NCI-H1417 (cell line): ENCODE data around the gene LRRC74B.
"Not testable (repeated sequence)": the region's sequence is repeated elsewhere in the genome, so short reads cannot be mapped to it uniquely, and the experiment has no call there.

Experiments
- DNase-seq, 3 experiments: peaks; one replicate each; lab custom pipeline; 2025; lab: John Stamatoyannopoulos, UW

LRRC74B gene

DNA sequence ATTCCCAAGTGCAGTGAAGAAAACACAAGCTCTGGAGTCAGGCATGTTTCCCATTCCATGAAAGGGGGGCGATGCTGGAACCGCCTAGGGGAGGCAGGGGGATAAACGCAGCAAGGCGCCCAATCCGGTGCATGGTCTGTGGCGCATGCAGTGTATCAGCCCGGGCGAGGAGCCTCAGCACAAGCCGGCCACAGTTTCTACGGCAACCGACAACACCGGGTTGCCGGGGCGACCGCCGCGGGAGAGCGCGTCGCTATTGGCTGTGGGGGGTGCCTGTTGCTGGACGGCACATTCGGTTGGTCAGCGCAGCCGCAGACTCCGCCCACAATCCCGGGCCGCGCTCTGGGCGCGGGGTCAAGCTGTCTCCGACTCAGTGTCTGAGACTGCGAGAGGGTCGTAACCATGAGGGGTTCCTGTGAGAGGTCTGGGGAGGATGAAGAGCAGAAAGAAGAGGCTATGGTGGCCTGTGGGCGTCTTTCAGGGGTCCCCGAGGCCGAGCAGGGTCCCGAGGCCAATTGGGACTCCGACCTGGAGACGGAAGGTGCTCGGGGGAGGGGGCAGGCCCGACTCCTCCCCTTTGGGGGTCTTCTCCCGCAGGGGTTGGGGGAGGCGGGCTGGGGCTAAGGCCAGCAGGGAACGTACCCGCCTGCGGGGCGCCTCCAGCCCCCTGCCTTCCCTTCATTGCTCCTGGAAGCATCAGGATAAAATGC, at the start of gene LRRC74B:
LRRC74B (plus strand) TSS at position 362 of the 710 bp plus-strand sequence; CDS start at position 403, 41 bp downstream.
- peak; percentile 85 to 93 (median 87) for DNase-seq

- no peak for DNase-seq
Measured at GRCh38 chr22:20996031-20996410, 49.7 kb upstream of the LRRC74B start.

DNA sequence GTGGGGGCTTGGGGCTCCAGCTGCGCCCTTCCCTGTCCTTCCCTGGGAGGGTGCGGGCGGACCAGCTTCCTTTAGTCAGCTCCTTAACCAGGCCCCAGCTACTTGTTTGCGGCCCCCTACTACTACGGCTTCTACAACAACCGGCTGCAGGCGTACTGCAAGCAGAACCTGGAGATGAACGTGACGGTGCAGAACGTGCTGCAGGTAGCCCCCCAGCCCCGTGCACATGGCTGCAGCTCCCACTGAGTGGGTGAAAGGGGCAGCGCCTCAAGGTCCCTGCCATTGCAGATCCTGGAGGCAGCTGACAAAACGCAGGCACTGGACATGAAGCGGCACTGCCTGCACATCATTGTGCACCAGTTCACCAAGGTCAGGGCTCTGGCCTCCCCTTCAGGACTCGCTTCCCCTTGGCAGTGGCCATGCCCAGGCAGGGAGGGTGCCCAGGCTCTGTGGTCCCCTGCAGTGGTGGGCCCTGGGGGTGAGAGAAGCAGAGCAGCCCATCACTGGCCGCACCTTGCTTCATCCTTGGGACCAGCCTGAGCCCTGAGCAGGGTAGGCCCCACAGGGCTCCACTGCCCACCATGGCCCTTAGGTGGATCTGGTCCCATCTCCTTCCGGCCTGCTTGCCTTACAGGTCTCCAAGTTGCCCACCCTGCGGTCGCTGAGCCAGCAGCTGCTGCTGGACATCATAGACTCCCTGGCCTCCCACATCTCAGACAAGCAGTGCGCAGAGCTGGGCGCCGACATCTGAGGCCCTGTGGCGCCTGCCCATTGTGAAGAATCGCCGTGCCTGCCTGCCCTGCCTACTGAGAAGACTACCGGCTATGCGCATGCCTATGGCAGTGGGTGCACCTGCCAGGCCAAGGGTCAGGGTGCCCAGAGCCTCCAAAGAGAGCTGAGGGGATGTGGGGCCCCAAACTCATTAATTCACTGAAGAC, 48.9 kb upstream of the LRRC74B start:
- no peak for DNase-seq

GRCh38 chr22:20997536-20998257, 48.0 kb upstream of the LRRC74B start:
- DNase-seq, result no peak

DNA sequence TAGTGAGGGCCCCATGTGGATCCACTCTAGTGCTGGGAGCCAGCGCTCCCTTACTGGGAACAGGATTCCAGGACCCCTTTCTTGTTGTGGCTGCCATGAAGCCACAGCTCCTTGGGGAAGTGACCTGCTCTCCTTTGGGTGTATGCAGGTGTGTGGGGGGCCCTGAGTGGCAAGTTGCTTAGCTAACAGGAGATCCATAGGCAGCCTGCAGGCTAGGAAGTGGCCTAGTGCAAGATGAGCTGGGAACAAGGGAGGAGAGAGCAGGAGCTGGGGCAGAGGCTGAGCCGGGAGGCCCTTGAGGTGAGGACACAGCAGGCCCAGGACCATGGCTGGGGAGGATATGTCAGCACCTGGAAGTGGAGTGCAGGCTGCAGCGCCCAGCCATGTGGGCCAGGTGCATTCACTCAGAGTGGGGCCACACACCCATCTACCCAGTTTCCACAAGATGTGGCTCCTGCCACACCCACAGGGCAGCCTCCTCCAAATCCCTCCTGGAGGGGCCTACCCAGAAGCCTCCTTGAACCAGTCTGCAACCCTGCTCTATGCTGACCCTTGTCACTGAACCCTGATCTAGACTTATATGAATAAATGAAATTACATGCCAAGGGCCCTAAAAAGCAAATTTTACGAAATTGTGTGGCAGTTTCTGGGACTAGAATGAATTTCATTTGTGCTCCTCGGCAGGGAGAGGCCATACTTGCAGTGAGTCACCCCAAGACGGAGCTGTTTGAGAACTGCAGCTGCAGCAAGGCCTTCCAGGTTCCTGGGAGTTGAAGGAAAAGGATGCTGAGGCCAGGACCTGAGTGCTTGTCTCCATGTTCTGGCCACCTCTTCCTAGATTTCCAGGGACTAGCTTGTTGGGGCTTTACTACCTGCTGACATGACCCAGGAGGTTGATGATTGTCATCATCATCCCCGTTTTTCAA, 47.1 kb upstream of the LRRC74B start:
- DNase-seq, result peak in 1 of 3 experiments; percentile 6

DNA sequence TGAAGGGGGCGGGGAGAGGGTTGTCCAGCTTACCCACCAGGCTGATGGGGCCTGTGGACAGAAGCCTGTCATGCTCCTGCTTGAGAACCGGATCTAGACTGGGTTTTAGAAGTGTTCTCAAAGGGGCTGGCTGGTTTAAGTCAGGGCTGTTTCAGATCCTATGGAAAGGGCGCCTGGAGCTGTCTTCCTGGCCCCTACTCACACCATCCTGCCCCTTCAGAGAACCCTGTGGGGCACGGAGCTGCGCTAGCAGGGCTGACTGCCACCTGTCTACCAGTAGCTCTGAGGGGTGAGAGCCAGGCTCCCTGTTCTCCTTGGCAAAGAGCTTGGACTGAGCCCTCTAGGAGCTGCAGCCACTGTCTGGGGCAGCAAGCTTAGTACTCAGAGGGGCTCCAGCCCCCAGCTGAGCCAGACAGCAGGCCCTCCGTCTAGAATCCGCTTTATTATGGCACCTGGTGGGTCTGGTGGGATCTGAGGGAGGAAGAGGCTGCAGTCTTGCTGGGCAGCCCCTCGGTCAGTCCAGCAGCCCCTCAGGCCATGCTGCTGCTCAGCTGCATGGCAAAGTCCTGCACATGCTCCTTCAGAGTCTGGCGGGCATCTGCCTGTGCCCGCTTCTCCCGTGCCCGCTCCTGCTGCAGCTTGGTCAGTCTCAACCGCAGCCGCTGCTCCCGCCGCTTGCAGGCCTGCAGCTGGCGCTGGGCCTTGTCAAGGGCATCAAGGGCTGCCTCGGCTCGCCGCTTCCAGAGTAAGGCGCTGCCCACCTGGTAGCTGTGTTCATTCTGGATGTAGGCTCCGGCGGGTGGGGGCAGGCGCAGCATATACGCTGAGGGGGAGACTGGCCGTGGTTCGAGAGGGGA, 46.2 kb upstream of the LRRC74B start:
- DNase-seq, result no peak

DNA sequence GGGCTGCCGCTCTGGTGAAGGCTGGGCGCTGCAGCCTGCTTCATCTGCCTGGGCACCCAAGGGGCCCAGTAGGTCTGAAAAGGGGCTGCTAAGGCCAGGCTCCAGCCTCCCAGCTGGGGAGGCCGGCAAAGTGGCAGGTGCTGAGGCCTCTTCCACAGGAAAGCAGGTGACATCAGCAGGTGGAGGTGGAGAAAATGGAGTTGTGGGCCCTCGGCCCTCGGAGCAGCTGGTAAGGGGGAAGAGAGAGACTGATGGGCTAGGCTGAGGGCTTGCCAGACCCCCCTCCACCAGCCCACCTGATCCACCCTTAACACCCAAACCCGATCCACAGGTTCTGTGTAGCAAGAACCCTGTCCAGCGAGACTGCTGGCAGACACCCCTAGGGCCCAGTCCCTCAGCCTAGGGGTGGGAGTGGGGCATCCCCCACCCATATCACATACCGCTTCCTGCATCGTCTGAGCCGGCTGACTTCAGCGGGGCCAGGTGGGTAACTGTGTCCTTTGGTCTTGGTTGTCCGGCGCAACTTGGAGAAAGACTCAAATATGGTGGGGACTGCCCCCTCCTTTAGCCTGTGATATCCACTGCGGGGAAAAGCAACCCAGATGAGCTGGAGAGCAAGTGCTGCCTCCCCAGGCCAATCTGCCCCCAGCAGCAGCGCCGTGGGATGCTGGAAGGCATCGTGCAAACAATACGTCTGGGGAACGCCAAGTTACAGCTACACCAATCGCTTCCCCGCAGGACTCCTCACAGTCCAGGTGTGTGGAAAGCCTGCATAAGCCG, 45.3 kb upstream of the LRRC74B start:
- DNase-seq, result peak in 2 of 3 experiments; percentile 32 to 52

- peak in 1 of 3 experiments; percentile 52 for DNase-seq
Measured at GRCh38 chr22:21000987-21001600, 44.7 kb upstream of the LRRC74B start.

GRCh38 chr22:21001601-21002325, 44.0 kb upstream of the LRRC74B start, which contains the start of gene THAP7:
Gene THAP7 (minus strand): TSS chr22:21002118. CDS start chr22:21001911, 207 bp downstream.
- peak; percentile 90 to 96 (median 92) for DNase-seq

- peak in 1 of 3 experiments; percentile 5 for DNase-seq
Measured at GRCh38 chr22:21003782-21004181, 42.0 kb upstream of the LRRC74B start.

- not testable (repeated sequence) for DNase-seq
Measured at GRCh38 chr22:21009208-21009607, 36.5 kb upstream of the LRRC74B start.

DNA sequence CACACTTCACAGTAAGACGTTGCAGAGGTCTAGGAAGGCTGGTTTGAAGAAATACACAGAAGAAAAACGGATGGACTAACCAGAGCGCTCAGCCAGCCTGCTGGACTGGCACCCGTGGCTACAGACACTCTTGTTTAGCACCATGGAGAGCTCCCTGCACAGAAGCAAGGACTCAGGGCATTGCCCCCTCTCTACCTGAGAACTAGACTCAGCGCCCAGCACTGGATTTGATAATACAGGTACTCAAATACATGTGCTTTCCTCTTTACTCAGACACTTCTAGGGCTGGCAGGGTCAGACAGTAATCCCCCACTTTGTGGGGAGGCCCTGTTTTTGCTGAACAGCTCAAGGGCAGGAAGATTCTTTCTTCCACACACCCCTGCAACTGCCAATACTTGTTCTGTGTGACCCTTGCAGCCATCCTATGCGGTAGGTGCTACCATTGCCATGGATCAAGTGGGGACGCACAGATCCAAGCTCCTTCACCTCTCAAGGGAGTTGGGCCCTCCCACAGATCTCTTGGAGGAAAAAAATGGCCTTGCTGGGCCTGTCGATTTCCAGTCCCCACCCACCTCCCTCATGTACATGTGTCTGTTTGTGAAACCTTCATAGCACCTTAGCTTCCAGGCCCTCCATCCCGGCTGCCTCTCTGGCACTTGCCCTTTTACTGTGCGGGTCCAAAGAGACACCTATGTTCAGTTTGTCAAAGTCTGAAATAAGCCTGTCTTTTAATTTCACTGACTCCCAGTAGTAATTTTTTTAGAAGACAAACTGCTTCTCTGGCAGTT, 35.9 kb upstream of the LRRC74B start:
- DNase-seq, result no peak

DNA sequence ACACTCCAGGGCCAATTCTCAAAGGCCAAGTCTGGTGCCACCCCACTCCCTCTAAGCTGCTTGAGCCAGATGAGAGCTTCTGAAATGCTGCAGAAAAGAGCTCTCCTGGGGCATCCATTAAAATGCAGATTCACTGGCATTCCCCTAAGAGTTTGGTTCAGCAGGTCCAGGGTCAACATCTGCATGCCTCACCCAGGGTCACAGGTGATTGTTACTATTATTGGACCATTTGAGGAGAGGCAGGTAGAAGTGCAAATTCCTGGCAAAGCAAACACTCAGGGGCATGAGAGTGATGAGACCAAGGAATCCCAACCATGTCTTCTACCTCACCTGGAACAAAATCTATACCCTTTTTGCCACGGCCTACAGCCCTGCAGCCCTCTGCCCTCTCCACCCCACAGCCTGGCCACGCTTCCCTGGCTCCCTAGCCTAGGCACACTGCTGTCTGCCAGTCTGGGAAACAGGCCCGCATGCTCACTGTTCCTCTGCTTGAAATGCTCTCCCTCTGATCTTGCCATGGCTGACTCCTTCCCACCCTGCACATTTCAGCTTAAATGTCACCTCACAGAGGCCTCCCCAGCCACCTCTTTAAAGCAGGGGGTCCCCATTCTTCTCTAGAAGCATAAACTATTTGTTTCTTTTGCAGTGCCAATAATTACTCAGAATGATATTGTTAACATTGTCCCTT, 35.2 kb upstream of the LRRC74B start:
- no peak for DNase-seq

- DNase-seq, result no peak
Measured at GRCh38 chr22:21012446-21013407, 33.0 kb upstream of the LRRC74B start.

GRCh38 chr22:21013657-21014201, 32.0 kb upstream of the LRRC74B start:
- DNase-seq, result peak in 1 of 3 experiments; percentile 49
